K562 (cell line): ENCODE data around the gene ENKUR. TPM values are rescaled to one million over a fixed set of nuclear protein-coding genes. Genes with fewer than 3 reads are reported as not detected.

ENCODE experiments used
- ATF7 ChIP-seq: fragments of 450-650 bp; IDR thresholded peaks from 2 replicates; pipeline ENCODE4 v1.7.1; 2014; ENCODE audit warnings: mild to moderate bottlenecking, moderate library complexity
- BDP1 ChIP-seq: IDR thresholded peaks from 3 replicates; pipeline ENCODE4 v1.6.1; 2011; ENCODE audit not compliant: insufficient read length, insufficient read depth
- DPF2 ChIP-seq: fragments of 450-650 bp; IDR thresholded peaks from 2 replicates; pipeline ENCODE4 v1.6.1; 2016
- KLF1 ChIP-seq: fragments of 450-650 bp; IDR thresholded peaks from 2 replicates; pipeline ENCODE4 v1.6.1; 2016; ENCODE audit warnings: missing genetic modification characterization, missing compliant biosample characterization
- LCOR ChIP-seq: sonication (generic); formaldehyde crosslinking; IDR thresholded peaks from 2 replicates; pipeline ENCODE4 v1.8.0; 2022; ENCODE audit warnings: mild to moderate bottlenecking, missing genetic modification reagents
- LEF1 ChIP-seq: fragments of 450-650 bp; IDR thresholded peaks from 2 replicates; pipeline ENCODE4 v1.6.1; 2016; ENCODE audit warnings: mild to moderate bottlenecking
- NR2C1 ChIP-seq, 2 experiments: fragments of 450-650 bp; IDR thresholded peaks; 2 replicates each; pipeline ENCODE4 v1.6.1; 2017; ENCODE audit warnings: mild to moderate bottlenecking in 2 of 2, antibody characterized with exemption in 1 of 2, inconsistent platforms in 1 of 2, missing compliant biosample characterization in 1 of 2, missing genetic modification characterization in 1 of 2
- RAD21 ChIP-seq, 2 experiments: fragments of 250-450 bp in 1 of 2; fragments of 450-650 bp in 1 of 2; sonication (Bioruptor Pico) in 1 of 2; formaldehyde crosslinking in 1 of 2; IDR thresholded peaks in 1 of 2; conservative IDR thresholded peaks in 1 of 2; 2 replicates each; pipeline versions ENCODE4 v1.4.0 to v1.8.0; 2020 to 2022; ENCODE audit warnings: mild to moderate bottlenecking in 2 of 2, moderate library complexity in 1 of 2
- SFPQ ChIP-seq: fragments of 200-400 bp; formaldehyde crosslinking; IDR thresholded peaks from 2 replicates; pipeline ENCODE4 v1.6.1; 2017; ENCODE audit warnings: mild to moderate bottlenecking, low read depth, low read length, moderate library complexity
- SMAD4 ChIP-seq: fragments of 250-450 bp; sonication (Bioruptor Pico); conservative IDR thresholded peaks from 2 replicates; pipeline ENCODE4 v1.8.0; 2021; ENCODE audit warnings: inconsistent platforms, mild to moderate bottlenecking, moderate library complexity
- SOX6 ChIP-seq: fragments of 450-650 bp; IDR thresholded peaks from 2 replicates; pipeline ENCODE4 v1.6.1; 2014; ENCODE audit warnings: mild to moderate bottlenecking
- VEZF1 ChIP-seq: fragments of 200-800 bp; sonication (Bioruptor generic); IDR thresholded peaks from 2 replicates; pipeline ENCODE4 v1.6.1; 2017; ENCODE audit warnings: missing genetic modification characterization, missing compliant biosample characterization
- ZBTB40 ChIP-seq, 2 experiments: fragments of 450-650 bp in 1 of 2; sonication (generic) in 1 of 2; formaldehyde crosslinking in 1 of 2; IDR thresholded peaks; 2 replicates each; pipeline versions ENCODE4 v1.7.1 to v1.9.0; 2016 to 2022; ENCODE audit warnings: inconsistent platforms in 1 of 2, mild to moderate bottlenecking in 1 of 2, missing genetic modification reagents in 1 of 2
- ZNF764 ChIP-seq: fragments of 250-450 bp; sonication (Bioruptor Pico); IDR thresholded peaks from 2 replicates; pipeline ENCODE4 v1.4.0; 2020; ENCODE audit warnings: low read depth, mild to moderate bottlenecking, moderate library complexity
- polyA plus RNA-seq, 8 experiments: library from polyadenylated mRNA; depleted of rRNA in 4 of 8; stranded (reverse) in 5 of 8; unstranded in 3 of 8; fragments of >200 nt; fragmentation: Nextera tagmentation in 2 of 8; fragmentation: Illumina TruSeq in 1 of 8; extraction: Ambion mirVana in 2 of 8; extraction: Trizol in 1 of 8; gene quantifications; 2 replicates each; pipeline versions ENCODE4 v1.2.1 to v1.2.3, GENCODE V29; 2011 to 2014; ENCODE audit warnings: inconsistent platforms in 1 of 8, missing spikeins in 1 of 8
- total RNA-seq, 7 experiments: library from RNA; depleted of rRNA in 6 of 7; stranded (reverse); fragments of >200 nt in 6 of 7; fragmentation: Illumina TruSeq in 2 of 7; extraction: Trizol in 2 of 7; gene quantifications; 2 replicates each; pipeline versions ENCODE4 v1.2.1 to v1.2.3, GENCODE V29; 2011 to 2021; ENCODE audit warnings: low replicate concordance in 1 of 7

ENKUR gene
- total and polyA plus RNA-seq, 9 of the 15 experiments (the other 6 are each of a cell fraction or from before 2014, with no cell fraction given), result 0.06 to 0.46 (median 0.20) TPM

GRCh38 chr10:24944512-24945255, 71.3 kb downstream of the ENKUR start (continued):
- TF ChIP-seq ATF7 (0 out of 2 replicates have a peak, but pooled peaks have one; percentile 43), ZNF764 (CRISPR knock-in tag) (no peak), BDP1 (no peak), RAD21 (CRISPR knock-in tag; conservative IDR thresholded peaks at IDR 0.05 in 1 of 2, IDR thresholded peaks at IDR 0.05 in 1 of 2) (peak; percentile 40 to 65), NR2C1 (IDR thresholded peaks at IDR 0.05) (no peak), NR2C1 (tag; IDR thresholded peaks at IDR 0.05) (no peak), DPF2 (peak; percentile 87), LEF1 (peak; percentile 54; the same call in 1 of the 2 replicates), SMAD4 (CRISPR knock-in tag) (0 out of 2 replicates have a peak, but pooled peaks have one; percentile 23), SFPQ (no peak), SOX6 (peak; percentile 37), ZBTB40 (IDR thresholded peaks at IDR 0.05) (no peak), ZBTB40 (CRISPR knock-in tag; IDR thresholded peaks at IDR 0.05) (no peak), LCOR (CRISPR knock-in tag) (0 out of 2 replicates have a peak, but pooled peaks have one; percentile 31), VEZF1 (CRISPR knock-in tag) (no peak), KLF1 (tag) (no peak)
